OCI-LY1 (cell line): Measurements from ENCODE around the gene SPATA46.

ENCODE experiments used
- H2AFZ ChIP-seq: fragments of 200-600 bp; sonication (generic), shearing (Covaris generic); 2 replicates; pipeline ENCODE4 v1.6.0; 2014; ENCODE audit warnings: antibody characterized with exemption, mild to moderate bottlenecking, low read length
- H3F3A ChIP-seq: fragments of 200-600 bp; sonication (generic), shearing (Covaris generic); 2 replicates; pipeline ENCODE4 v1.6.0; 2014; ENCODE audit warnings: mild to moderate bottlenecking, antibody characterized with exemption, low read length, moderate library complexity; ENCODE audit not compliant: insufficient read depth
- H3K27ac ChIP-seq: fragments of 200-600 bp; sonication (generic); 2 replicates; pipeline ENCODE4 v1.5.1; 2014; ENCODE audit warnings: low read length, mixed run types, mild to moderate bottlenecking, low read depth; ENCODE audit not compliant: poor library complexity, severe bottlenecking
- H3K27me3 ChIP-seq: fragments of 200-600 bp; sonication (generic); 2 replicates; pipeline ENCODE4 v1.6.0; 2014; ENCODE audit warnings: antibody characterized with exemption, mild to moderate bottlenecking, low read length, moderate library complexity; ENCODE audit not compliant: insufficient read depth
- H3K36me3 ChIP-seq: fragments of 200-600 bp; sonication (generic); 2 replicates; pipeline ENCODE4 v1.6.1; 2014; ENCODE audit warnings: mild to moderate bottlenecking, antibody characterized with exemption, low read length, moderate library complexity, mixed read lengths; ENCODE audit not compliant: insufficient read depth
- H3K4me1 ChIP-seq: fragments of 200-600 bp; sonication (generic); 2 replicates; pipeline ENCODE4 v1.5.1; 2014; ENCODE audit warnings: mild to moderate bottlenecking, low read length, moderate library complexity; ENCODE audit not compliant: insufficient read depth, severe bottlenecking
- H3K4me2 ChIP-seq: fragments of 200-600 bp; sonication (generic), shearing (Covaris generic); 2 replicates; pipeline ENCODE4 v1.6.1; 2014; ENCODE audit warnings: low read length
- H3K4me3 ChIP-seq: fragments of 200-600 bp; sonication (generic); 2 replicates; pipeline ENCODE4 v1.5.1; 2014; ENCODE audit warnings: low read length, low read depth, mild to moderate bottlenecking, mixed read lengths; ENCODE audit not compliant: poor library complexity, severe bottlenecking
- H3K79me2 ChIP-seq: fragments of 200-600 bp; shearing (Covaris generic); 2 replicates; pipeline ENCODE4 v1.6.1; 2016; ENCODE audit warnings: mixed run types, low read length, mixed read lengths; ENCODE audit not compliant: insufficient read depth
- H3K9ac ChIP-seq: fragments of 200-600 bp; sonication (generic), shearing (Covaris generic); 2 replicates; pipeline ENCODE4 v1.6.1; 2014; ENCODE audit warnings: mild to moderate bottlenecking, low read length, mixed read lengths
- H3K9me2 ChIP-seq: fragments of 200-600 bp; sonication (generic), shearing (Covaris generic); 2 replicates; pipeline ENCODE4 v1.6.1; 2014; ENCODE audit warnings: low read depth, mild to moderate bottlenecking, low read length, mixed read lengths
- H3K9me3 ChIP-seq: fragments of 200-600 bp; shearing (Covaris generic); 2 replicates; pipeline ENCODE4 v1.6.1; 2014; ENCODE audit warnings: low read length, mixed read lengths
- H4K20me1 ChIP-seq: fragments of 200-600 bp; sonication (generic), shearing (Covaris generic); 2 replicates; pipeline ENCODE4 v1.6.0; 2016; ENCODE audit warnings: mild to moderate bottlenecking, low read length; ENCODE audit not compliant: insufficient read depth
- EZH2 ChIP-seq: fragments of 200-600 bp; sonication (generic), shearing (Covaris generic); IDR thresholded peaks from 2 replicates; pipeline ENCODE4 v1.8.0; 2017; ENCODE audit warnings: borderline replicate concordance, mixed run types, mild to moderate bottlenecking, antibody characterized with exemption, low read length, moderate library complexity, mixed read lengths
- TF ChIP-seq, protein P1 (sequence below): fragments of 200-600 bp; sonication (generic), shearing (Covaris generic); IDR thresholded peaks from 2 replicates; pipeline ENCODE4 v1.5.1; 2017; ENCODE audit warnings: mild to moderate bottlenecking, antibody characterized with exemption, low read length, moderate library complexity, mixed read lengths

Gene SPATA46

DNA sequence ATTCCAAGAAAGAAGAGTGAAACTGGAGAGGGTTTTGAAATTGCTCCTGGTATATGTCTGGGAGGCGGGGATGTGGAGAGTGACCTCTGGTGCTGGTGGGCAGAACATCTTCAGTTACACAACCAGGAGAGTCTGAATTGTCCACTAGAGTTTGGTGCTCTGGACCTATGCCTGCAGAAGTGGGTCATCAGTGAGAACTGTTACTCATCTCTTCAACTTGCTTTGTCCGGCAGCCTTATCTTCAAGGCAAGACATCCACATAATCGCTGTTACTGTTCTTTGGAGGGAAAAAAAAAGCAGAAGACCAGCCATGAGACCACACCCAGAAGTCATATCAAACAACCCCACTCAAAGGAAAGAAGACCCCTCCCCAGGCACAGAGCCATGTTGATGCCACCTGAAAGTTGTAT is 20.4 kb upstream of the SPATA46 start:
- no peaks in the 10 kb centered on the region for H3K9me2 ChIP-seq
- H3K4me2 ChIP-seq, result no peak overlapping the region
- no peaks in the 10 kb centered on the region for H3K9me3 ChIP-seq
- TF ChIP-seq EZH2, result no peak
- TF ChIP-seq, protein P1, sequence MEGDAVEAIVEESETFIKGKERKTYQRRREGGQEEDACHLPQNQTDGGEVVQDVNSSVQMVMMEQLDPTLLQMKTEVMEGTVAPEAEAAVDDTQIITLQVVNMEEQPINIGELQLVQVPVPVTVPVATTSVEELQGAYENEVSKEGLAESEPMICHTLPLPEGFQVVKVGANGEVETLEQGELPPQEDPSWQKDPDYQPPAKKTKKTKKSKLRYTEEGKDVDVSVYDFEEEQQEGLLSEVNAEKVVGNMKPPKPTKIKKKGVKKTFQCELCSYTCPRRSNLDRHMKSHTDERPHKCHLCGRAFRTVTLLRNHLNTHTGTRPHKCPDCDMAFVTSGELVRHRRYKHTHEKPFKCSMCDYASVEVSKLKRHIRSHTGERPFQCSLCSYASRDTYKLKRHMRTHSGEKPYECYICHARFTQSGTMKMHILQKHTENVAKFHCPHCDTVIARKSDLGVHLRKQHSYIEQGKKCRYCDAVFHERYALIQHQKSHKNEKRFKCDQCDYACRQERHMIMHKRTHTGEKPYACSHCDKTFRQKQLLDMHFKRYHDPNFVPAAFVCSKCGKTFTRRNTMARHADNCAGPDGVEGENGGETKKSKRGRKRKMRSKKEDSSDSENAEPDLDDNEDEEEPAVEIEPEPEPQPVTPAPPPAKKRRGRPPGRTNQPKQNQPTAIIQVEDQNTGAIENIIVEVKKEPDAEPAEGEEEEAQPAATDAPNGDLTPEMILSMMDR, result no peak
- no peaks in the 10 kb centered on the region for H3K36me3 ChIP-seq
- no peaks in the 10 kb centered on the region; the same call in 1 of the 2 replicates for H3F3A ChIP-seq
- no peaks in the 10 kb centered on the region for H3K4me1 ChIP-seq
- no peaks in the 10 kb centered on the region for H3K79me2 ChIP-seq
- H3K27ac ChIP-seq, result no peak overlapping the region
- H3K9ac ChIP-seq, result no peak overlapping the region
- H3K4me3 ChIP-seq, result no peak overlapping the region
- no peaks in the 10 kb centered on the region for H4K20me1 ChIP-seq
- no peak overlapping the region for H2AFZ ChIP-seq
- H3K27me3 ChIP-seq, result no peaks in the 10 kb centered on the region

DNA sequence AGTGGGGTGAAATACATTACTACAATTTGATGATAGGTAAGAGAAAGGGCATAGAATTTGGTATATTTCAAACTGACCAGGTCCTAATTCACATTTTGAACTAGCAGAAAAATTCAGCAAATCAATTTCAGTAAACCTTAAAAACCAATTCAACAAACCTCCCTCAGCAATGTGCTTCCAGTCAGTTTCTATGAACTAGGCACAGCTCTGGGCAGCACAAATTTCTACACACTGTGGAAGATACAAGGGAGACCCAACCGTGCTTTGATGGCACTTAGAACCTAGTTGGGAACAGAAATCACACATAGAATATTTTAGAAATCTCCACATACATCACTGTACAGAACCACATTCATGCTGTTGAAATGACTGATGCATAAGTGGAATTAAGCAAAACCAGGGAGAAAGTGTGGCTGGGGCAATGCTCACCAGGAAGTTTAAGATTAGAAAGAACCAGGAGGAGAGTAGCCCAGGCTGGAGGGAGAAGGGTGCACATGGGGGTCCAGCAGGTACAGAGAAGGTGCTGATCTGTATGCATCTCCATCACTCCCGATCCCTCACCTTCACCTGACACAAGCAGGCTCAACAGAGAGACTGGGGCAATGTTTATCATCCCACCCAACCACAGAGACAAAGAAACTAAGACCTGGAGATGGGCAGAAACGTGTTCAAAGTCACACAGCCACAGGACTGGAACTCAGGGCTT is 19.7 kb upstream of the SPATA46 start:
- Histone ChIP-seq H2AFZ (no peak overlapping the region), H3K4me3 (no peak overlapping the region), H3K79me2 (no peaks in the 10 kb centered on the region), H3K9me3 (no peaks in the 10 kb centered on the region), H3K4me1 (no peaks in the 10 kb centered on the region), H3K36me3 (no peaks in the 10 kb centered on the region), H3K27me3 (no peaks in the 10 kb centered on the region), H3K27ac (no peak overlapping the region), H3K9me2 (no peaks in the 10 kb centered on the region), H3K9ac (no peak overlapping the region), H4K20me1 (no peaks in the 10 kb centered on the region), H3K4me2 (no peak overlapping the region), H3F3A (no peaks in the 10 kb centered on the region; the same call in 1 of the 2 replicates)
- no peak for TF ChIP-seq EZH2
- TF ChIP-seq, protein P1, result no peak

DNA sequence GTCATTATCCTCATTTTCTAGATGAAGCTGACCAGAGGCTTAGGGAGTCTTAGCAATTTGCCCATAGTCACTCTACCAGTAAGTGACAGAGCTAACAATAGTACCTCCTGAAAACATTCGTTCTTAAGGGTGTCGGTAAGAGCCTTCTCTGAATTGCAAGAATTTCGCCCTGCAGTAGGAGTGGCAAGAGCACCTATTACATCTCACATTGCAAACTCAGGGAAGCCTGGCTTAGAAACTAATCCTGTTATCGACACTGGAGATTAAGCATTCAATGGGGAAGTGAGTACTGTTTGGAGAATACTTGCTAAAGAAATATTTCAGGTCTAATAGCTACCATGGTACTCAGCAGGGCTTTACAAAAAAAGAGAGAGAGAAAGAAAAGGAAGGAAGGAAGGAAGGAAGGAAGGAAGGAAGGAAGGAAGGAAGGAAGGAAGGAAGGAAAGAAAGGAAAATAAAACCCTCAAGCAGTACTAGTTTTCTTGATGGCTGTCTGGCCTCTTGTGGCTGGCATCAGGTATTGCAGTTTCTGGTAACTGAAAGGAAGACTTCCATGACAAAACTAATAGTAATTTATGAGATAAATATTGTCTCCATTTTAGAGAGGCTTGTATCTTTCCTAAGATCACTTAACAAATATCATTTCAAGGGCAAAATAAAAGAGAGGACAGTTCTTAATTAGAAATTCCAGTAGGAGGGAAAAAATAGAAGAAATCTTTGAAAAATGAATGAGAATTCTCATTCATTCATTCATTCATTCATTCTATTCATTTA is 15.3 kb upstream of the SPATA46 start:
- Histone ChIP-seq H2AFZ (no peak overlapping the region), H3K9ac (no peak overlapping the region), H3K79me2 (no peaks in the 10 kb centered on the region), H3K36me3 (no peaks in the 10 kb centered on the region), H3K4me1 (no peaks in the 10 kb centered on the region), H3K27me3 (no peaks in the 10 kb centered on the region), H3K9me3 (no peaks in the 10 kb centered on the region), H3F3A (no peaks in the 10 kb centered on the region; the same call in 1 of the 2 replicates), H4K20me1 (no peaks in the 10 kb centered on the region), H3K27ac (no peak overlapping the region), H3K9me2 (no peaks in the 10 kb centered on the region), H3K4me3 (no peak overlapping the region), H3K4me2 (no peak overlapping the region)
- TF ChIP-seq, protein P1, result peak; percentile 74
- no peak for TF ChIP-seq EZH2
